ENCODE data around the gene DCC.
"Not testable (repeated sequence)": the region's sequence is repeated elsewhere in the genome, so short reads cannot be mapped to it uniquely, and the experiment has no call there.

DCC gene

GRCh38 chr18:52366851-52367250, 26.9 kb downstream of the DCC start:
- H3K9me3 ChIP-seq (ENCODE audit: low read length); H2AFZ ChIP-seq (ENCODE audit: low read depth, low read length); H3K4me1 ChIP-seq (ENCODE audit: insufficient read depth, low read length); H3K27me3 ChIP-seq (ENCODE audit: insufficient read depth, low read length); H3K36me3 ChIP-seq (ENCODE audit: insufficient read depth, low read length); H3K4me3 ChIP-seq (ENCODE audit: low read length): not testable (repeated sequence)

GRCh38 chr18:52367953-52368742, 28.2 kb downstream of the DCC start:
- no peaks in the 10 kb centered on the region for H3K36me3 ChIP-seq (ENCODE audit: insufficient read depth, low read length)
- no peaks in the 10 kb centered on the region for H3K9me3 ChIP-seq (ENCODE audit: low read length)
- no peak overlapping the region for H3K4me3 ChIP-seq (ENCODE audit: low read length)
- H2AFZ ChIP-seq (ENCODE audit: low read depth, low read length) = no peak overlapping the region
- no peaks in the 10 kb centered on the region for H3K4me1 ChIP-seq (ENCODE audit: insufficient read depth, low read length)
- H3K27me3 ChIP-seq (ENCODE audit: insufficient read depth, low read length) = no peaks in the 10 kb centered on the region

- Histone ChIP-seq H3K4me3 (ENCODE audit: low read length) (no peak overlapping the region), H3K9me3 (ENCODE audit: low read length) (no peaks in the 10 kb centered on the region), H3K4me1 (ENCODE audit: insufficient read depth, low read length) (no peaks in the 10 kb centered on the region), H2AFZ (ENCODE audit: low read depth, low read length) (no peak overlapping the region), H3K27me3 (ENCODE audit: insufficient read depth, low read length) (no peaks in the 10 kb centered on the region), H3K36me3 (ENCODE audit: insufficient read depth, low read length) (no peaks in the 10 kb centered on the region)
These were observed 30.8 kb downstream of the DCC start for GRCh38 chr18:52370841-52371240.

- H3K27me3 ChIP-seq (ENCODE audit: insufficient read depth, low read length) = no peaks in the 10 kb centered on the region
These were observed 36.1 kb downstream of the DCC start for GRCh38 chr18:52376104-52376503.

GRCh38 chr18:52377094-52377493, 37.1 kb downstream of the DCC start:
- H3K4me1 ChIP-seq (ENCODE audit: insufficient read depth, low read length) = no peaks in the 10 kb centered on the region
- no peak overlapping the region for H3K4me3 ChIP-seq (ENCODE audit: low read length)
- no peak overlapping the region for H2AFZ ChIP-seq (ENCODE audit: low read depth, low read length)
- no peaks in the 10 kb centered on the region for H3K36me3 ChIP-seq (ENCODE audit: insufficient read depth, low read length)
- no peaks in the 10 kb centered on the region for H3K27me3 ChIP-seq (ENCODE audit: insufficient read depth, low read length)
- H3K9me3 ChIP-seq (ENCODE audit: low read length) = no peaks in the 10 kb centered on the region

More at GRCh38 chr18:52376104-52376503, 36.1 kb downstream of the DCC start:
- Histone ChIP-seq H3K4me3 (ENCODE audit: low read length) (no peak overlapping the region), H3K4me1 (ENCODE audit: insufficient read depth, low read length) (no peaks in the 10 kb centered on the region), H3K36me3 (ENCODE audit: insufficient read depth, low read length) (no peaks in the 10 kb centered on the region), H2AFZ (ENCODE audit: low read depth, low read length) (no peak overlapping the region), H3K9me3 (ENCODE audit: low read length) (no peaks in the 10 kb centered on the region)

- Histone ChIP-seq H3K4me3 (ENCODE audit: low read length) (no peak overlapping the region), H3K27me3 (ENCODE audit: insufficient read depth, low read length) (no peaks in the 10 kb centered on the region), H3K4me1 (ENCODE audit: insufficient read depth, low read length) (peaks cover 5% of the 10 kb centered on the region), H2AFZ (ENCODE audit: low read depth, low read length) (no peak overlapping the region), H3K36me3 (ENCODE audit: insufficient read depth, low read length) (no peaks in the 10 kb centered on the region), H3K9me3 (ENCODE audit: low read length) (no peaks in the 10 kb centered on the region)
These were observed 46.3 kb downstream of the DCC start for GRCh38 chr18:52386306-52386705.

GRCh38 chr18:52387175-52387574, 47.2 kb downstream of the DCC start:
- Histone ChIP-seq H3K36me3 (ENCODE audit: insufficient read depth, low read length) (no peaks in the 10 kb centered on the region), H2AFZ (ENCODE audit: low read depth, low read length) (no peak overlapping the region), H3K4me1 (ENCODE audit: insufficient read depth, low read length) (peaks cover 5% of the 10 kb centered on the region), H3K4me3 (ENCODE audit: low read length) (no peak overlapping the region), H3K27me3 (ENCODE audit: insufficient read depth, low read length) (no peaks in the 10 kb centered on the region), H3K9me3 (ENCODE audit: low read length) (no peaks in the 10 kb centered on the region)

GRCh38 chr18:52391810-52392559, 52.0 kb downstream of the DCC start:
- Histone ChIP-seq H3K4me3 (ENCODE audit: low read length) (no peak overlapping the region), H3K9me3 (ENCODE audit: low read length) (no peaks in the 10 kb centered on the region), H3K4me1 (ENCODE audit: insufficient read depth, low read length) (no peaks in the 10 kb centered on the region), H3K36me3 (ENCODE audit: insufficient read depth, low read length) (no peaks in the 10 kb centered on the region), H2AFZ (ENCODE audit: low read depth, low read length) (no peak overlapping the region), H3K27me3 (ENCODE audit: insufficient read depth, low read length) (no peaks in the 10 kb centered on the region)

- Histone ChIP-seq H3K27me3 (ENCODE audit: insufficient read depth, low read length) (no peaks in the 10 kb centered on the region), H3K4me3 (ENCODE audit: low read length) (no peak overlapping the region), H2AFZ (ENCODE audit: low read depth, low read length) (no peak overlapping the region), H3K4me1 (ENCODE audit: insufficient read depth, low read length) (no peaks in the 10 kb centered on the region), H3K9me3 (ENCODE audit: low read length) (no peaks in the 10 kb centered on the region), H3K36me3 (ENCODE audit: insufficient read depth, low read length) (no peaks in the 10 kb centered on the region)
These were observed 54.6 kb downstream of the DCC start for GRCh38 chr18:52394602-52395001.

GRCh38 chr18:52395146-52395852, 55.3 kb downstream of the DCC start:
- H2AFZ ChIP-seq (ENCODE audit: low read depth, low read length) = no peak overlapping the region
- H3K36me3 ChIP-seq (ENCODE audit: insufficient read depth, low read length) = no peaks in the 10 kb centered on the region
- no peak overlapping the region for H3K4me3 ChIP-seq (ENCODE audit: low read length)
- H3K27me3 ChIP-seq (ENCODE audit: insufficient read depth, low read length) = no peaks in the 10 kb centered on the region
- no peaks in the 10 kb centered on the region for H3K9me3 ChIP-seq (ENCODE audit: low read length)
- H3K4me1 ChIP-seq (ENCODE audit: insufficient read depth, low read length) = no peaks in the 10 kb centered on the region

- Histone ChIP-seq H3K4me3 (ENCODE audit: low read length) (no peak overlapping the region), H3K27me3 (ENCODE audit: insufficient read depth, low read length) (no peaks in the 10 kb centered on the region), H3K4me1 (ENCODE audit: insufficient read depth, low read length) (peaks cover 8% of the 10 kb centered on the region), H2AFZ (ENCODE audit: low read depth, low read length) (no peak overlapping the region), H3K9me3 (ENCODE audit: low read length) (no peaks in the 10 kb centered on the region), H3K36me3 (ENCODE audit: insufficient read depth, low read length) (no peaks in the 10 kb centered on the region)
These were observed 61.2 kb downstream of the DCC start for GRCh38 chr18:52401236-52401635.

GRCh38 chr18:52402814-52403213, 62.8 kb downstream of the DCC start:
- Histone ChIP-seq H3K4me3 (ENCODE audit: low read length) (no peak overlapping the region), H2AFZ (ENCODE audit: low read depth, low read length) (no peak overlapping the region), H3K36me3 (ENCODE audit: insufficient read depth, low read length) (no peaks in the 10 kb centered on the region), H3K9me3 (ENCODE audit: low read length) (no peaks in the 10 kb centered on the region), H3K27me3 (ENCODE audit: insufficient read depth, low read length) (no peaks in the 10 kb centered on the region), H3K4me1 (ENCODE audit: insufficient read depth, low read length) (peaks cover 8% of the 10 kb centered on the region)

Measured in neuron (in vitro differentiated cells).